ENCODE data around the gene LINGO4. TPM values are rescaled to one million over a fixed set of nuclear protein-coding genes. Genes with fewer than 3 reads are reported as not detected.
A peak's percentile ranks its signal among the peaks of the same experiment; 100 is the strongest.

Gene LINGO4
- total RNA-seq, 1 donor from 2014 or later: not detected

GRCh38 chr1:151839082-151839412, 33.8 kb upstream of the LINGO4 start:
- H3K27me3 Mint-ChIP-seq (ENCODE audit: low read depth): peaks cover 23% of the 10 kb centered on the region
- TF ChIP-seq, protein P1, sequence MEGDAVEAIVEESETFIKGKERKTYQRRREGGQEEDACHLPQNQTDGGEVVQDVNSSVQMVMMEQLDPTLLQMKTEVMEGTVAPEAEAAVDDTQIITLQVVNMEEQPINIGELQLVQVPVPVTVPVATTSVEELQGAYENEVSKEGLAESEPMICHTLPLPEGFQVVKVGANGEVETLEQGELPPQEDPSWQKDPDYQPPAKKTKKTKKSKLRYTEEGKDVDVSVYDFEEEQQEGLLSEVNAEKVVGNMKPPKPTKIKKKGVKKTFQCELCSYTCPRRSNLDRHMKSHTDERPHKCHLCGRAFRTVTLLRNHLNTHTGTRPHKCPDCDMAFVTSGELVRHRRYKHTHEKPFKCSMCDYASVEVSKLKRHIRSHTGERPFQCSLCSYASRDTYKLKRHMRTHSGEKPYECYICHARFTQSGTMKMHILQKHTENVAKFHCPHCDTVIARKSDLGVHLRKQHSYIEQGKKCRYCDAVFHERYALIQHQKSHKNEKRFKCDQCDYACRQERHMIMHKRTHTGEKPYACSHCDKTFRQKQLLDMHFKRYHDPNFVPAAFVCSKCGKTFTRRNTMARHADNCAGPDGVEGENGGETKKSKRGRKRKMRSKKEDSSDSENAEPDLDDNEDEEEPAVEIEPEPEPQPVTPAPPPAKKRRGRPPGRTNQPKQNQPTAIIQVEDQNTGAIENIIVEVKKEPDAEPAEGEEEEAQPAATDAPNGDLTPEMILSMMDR (IDR thresholded peaks at IDR 0.05): no peak
- peak overlapping the region; percentile 40 for H3K4me3 Mint-ChIP-seq (ENCODE audit: unreplicated experiment)
- peaks cover 14% of the 10 kb centered on the region for H3K4me1 Mint-ChIP-seq (ENCODE audit: low read depth)
- H3K36me3 Mint-ChIP-seq (ENCODE audit: low read depth): no peaks in the 10 kb centered on the region
- no peak overlapping the region for H3K27ac Mint-ChIP-seq (ENCODE audit: unreplicated experiment)
- H3K9me3 Mint-ChIP-seq (ENCODE audit: low read depth): no peaks in the 10 kb centered on the region
- no peak for DNase-seq (ENCODE audit: low spot score)

- TF ChIP-seq, protein P1 (IDR thresholded peaks at IDR 0.05): no peak
- Mint-ChIP-seq H3K9me3 (ENCODE audit: low read depth) (no peaks in the 10 kb centered on the region), H3K4me3 (ENCODE audit: unreplicated experiment) (peak overlapping the region; percentile 40), H3K4me1 (ENCODE audit: low read depth) (peaks cover 14% of the 10 kb centered on the region), H3K27ac (ENCODE audit: unreplicated experiment) (no peak overlapping the region), H3K27me3 (ENCODE audit: low read depth) (peaks cover 22% of the 10 kb centered on the region), H3K36me3 (ENCODE audit: low read depth) (no peaks in the 10 kb centered on the region)
- DNase-seq (ENCODE audit: low spot score): no peak
Observed at GRCh38 chr1:151838222-151839081, 33.2 kb upstream of the LINGO4 start.

DNA sequence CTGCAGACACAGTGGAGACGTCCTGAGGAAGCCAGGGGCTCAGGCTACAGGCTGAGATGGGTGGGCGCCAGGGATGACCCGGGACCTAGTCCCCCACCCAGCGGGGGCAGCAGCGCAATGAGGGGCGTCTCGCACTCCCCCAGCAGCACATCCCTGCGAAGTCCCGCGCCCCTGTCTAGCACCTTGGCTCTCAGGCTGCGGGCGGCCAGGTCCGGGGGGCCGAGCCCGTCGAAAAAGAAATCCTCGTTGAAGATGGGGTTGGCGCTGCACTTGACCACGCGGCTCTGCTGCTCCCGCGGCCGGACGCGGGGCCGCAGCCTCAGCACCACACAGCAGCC, 32.6 kb upstream of the LINGO4 start:
- Mint-ChIP-seq H3K4me3 (ENCODE audit: unreplicated experiment) (peak overlapping the region; percentile 27), H3K27ac (ENCODE audit: unreplicated experiment) (no peak overlapping the region), H3K9me3 (ENCODE audit: low read depth) (no peaks in the 10 kb centered on the region), H3K4me1 (ENCODE audit: low read depth) (peaks cover 14% of the 10 kb centered on the region), H3K36me3 (ENCODE audit: low read depth) (no peaks in the 10 kb centered on the region), H3K27me3 (ENCODE audit: low read depth) (peaks cover 22% of the 10 kb centered on the region)
- TF ChIP-seq, protein P1 (IDR thresholded peaks at IDR 0.05): no peak
- DNase-seq (ENCODE audit: low spot score): no peak

- Mint-ChIP-seq H3K9me3 (ENCODE audit: low read depth) (no peaks in the 10 kb centered on the region), H3K4me1 (ENCODE audit: low read depth) (peaks cover 14% of the 10 kb centered on the region), H3K27ac (ENCODE audit: unreplicated experiment) (no peak overlapping the region), H3K36me3 (ENCODE audit: low read depth) (no peaks in the 10 kb centered on the region), H3K4me3 (ENCODE audit: unreplicated experiment) (peak overlapping the region; percentile 27), H3K27me3 (ENCODE audit: low read depth) (peaks cover 22% of the 10 kb centered on the region)
- TF ChIP-seq, protein P1 (IDR thresholded peaks at IDR 0.05): no peak
- no peak for DNase-seq (ENCODE audit: low spot score)
Observed at GRCh38 chr1:151837197-151837596, 32.0 kb upstream of the LINGO4 start.

DNA sequence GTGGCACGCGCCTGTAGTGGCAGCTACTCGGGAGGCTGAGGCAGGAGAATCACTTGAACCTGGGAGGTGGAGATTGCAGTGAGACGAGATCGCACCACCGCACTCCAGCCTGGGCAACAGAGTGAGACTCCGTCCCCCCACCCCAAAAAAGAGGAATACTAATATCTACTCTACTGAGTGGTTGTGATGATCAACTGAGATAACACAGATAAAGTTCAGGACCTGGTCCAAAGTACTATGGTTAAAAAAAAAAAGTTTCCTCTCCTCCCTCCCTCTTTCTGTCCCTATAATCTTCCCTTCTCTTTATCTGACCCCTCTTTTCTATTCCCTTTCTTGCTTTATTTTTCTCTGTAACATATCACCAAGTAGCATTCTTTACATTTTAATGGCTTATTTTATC, 30.4 kb upstream of the LINGO4 start:
- no peaks in the 10 kb centered on the region for H3K36me3 Mint-ChIP-seq (ENCODE audit: low read depth)

More for the DNA sequence above, 30.4 kb upstream of the LINGO4 start:
- Mint-ChIP-seq H3K27ac (ENCODE audit: unreplicated experiment) (no peak overlapping the region), H3K9me3 (ENCODE audit: low read depth) (no peaks in the 10 kb centered on the region), H3K27me3 (ENCODE audit: low read depth) (peaks cover 22% of the 10 kb centered on the region), H3K4me3 (ENCODE audit: unreplicated experiment) (no peak overlapping the region), H3K4me1 (ENCODE audit: low read depth) (peaks cover 10% of the 10 kb centered on the region)
- DNase-seq (ENCODE audit: low spot score): no peak
- TF ChIP-seq, protein P1 (IDR thresholded peaks at IDR 0.05): no peak

Data from chondrocyte (in vitro differentiated cells).